ENCODE measurements around the gene STK10. TPM values are rescaled to one million over a fixed set of nuclear protein-coding genes. Genes with fewer than 3 reads are reported as not detected.
"Not testable (repeated sequence)": the region's sequence is repeated elsewhere in the genome, so short reads cannot be mapped to it uniquely, and the experiment has no call there.

STK10 gene
- total RNA-seq, 2 experiments from 2014 or later, result 98.2 to 104 TPM

GRCh38 chr5:172211676-172212075 lies 23.7 kb upstream of the STK10 start:
- Mint-ChIP-seq H3K4me1 (ENCODE audit: low read depth) (no peaks in the 10 kb centered on the region), H3K9me3 (no peaks in the 10 kb centered on the region), H3K4me3 (no peak overlapping the region), H3K27me3 (no peaks in the 10 kb centered on the region), H3K36me3 (peaks cover 9% of the 10 kb centered on the region), H3K27ac (no peak overlapping the region)
- ChIA-PET CTCF (interaction anchor here (1.4 kb wide), 1 partner anchor 23 kb away, joined by 7 read pairs; the partner anchor contains the start of gene STK10), POLR2A (no interaction called here)
- intact Hi-C loops (cut with micrococcal nuclease), result no loop called here
- DNase-seq, result no peak

- no peaks in the 10 kb centered on the region for H3K27me3 Mint-ChIP-seq
- no peak overlapping the region for H3K4me3 Mint-ChIP-seq
- peaks cover 9% of the 10 kb centered on the region for H3K36me3 Mint-ChIP-seq
- no peaks in the 10 kb centered on the region for H3K9me3 Mint-ChIP-seq
- no peak overlapping the region for H3K27ac Mint-ChIP-seq
- POLR2A ChIA-PET, result no interaction called here
- DNase-seq, result no peak
- intact Hi-C loops (cut with micrococcal nuclease), result no loop called here
- peaks cover 2% of the 10 kb centered on the region for H3K4me1 Mint-ChIP-seq (ENCODE audit: low read depth)
- CTCF ChIA-PET, result no interaction called here
Observed at GRCh38 chr5:172209714-172210113, 21.7 kb upstream of the STK10 start.

- ChIA-PET CTCF (no interaction called here), POLR2A (no interaction called here)
- no peak overlapping the region for H3K4me3 Mint-ChIP-seq
- H3K36me3 Mint-ChIP-seq, result peaks cover 9% of the 10 kb centered on the region
- H3K27ac Mint-ChIP-seq, result no peak overlapping the region
- no peaks in the 10 kb centered on the region for H3K27me3 Mint-ChIP-seq
- no peaks in the 10 kb centered on the region for H3K9me3 Mint-ChIP-seq
- peaks cover 2% of the 10 kb centered on the region for H3K4me1 Mint-ChIP-seq (ENCODE audit: low read depth)
- intact Hi-C loops (cut with micrococcal nuclease), result no loop called here
- no peak for DNase-seq
Observed at GRCh38 chr5:172207511-172207910, 19.5 kb upstream of the STK10 start.

- H3K27me3 Mint-ChIP-seq; POLR2A ChIA-PET; intact Hi-C loops (cut with micrococcal nuclease); H3K4me3 Mint-ChIP-seq; H3K9me3 Mint-ChIP-seq; H3K36me3 Mint-ChIP-seq; DNase-seq; CTCF ChIA-PET; H3K27ac Mint-ChIP-seq; H3K4me1 Mint-ChIP-seq (ENCODE audit: low read depth): not testable (repeated sequence)
Observed at GRCh38 chr5:172205984-172206383, 18.0 kb upstream of the STK10 start.

GRCh38 chr5:172200476-172200875 lies 12.5 kb upstream of the STK10 start:
- CTCF ChIA-PET, result interaction anchor here (1.9 kb wide), 1 partner anchor 12 kb away, joined by 6 read pairs; the partner anchor contains the start of gene STK10
- POLR2A ChIA-PET, result no interaction called here
- intact Hi-C loops (cut with micrococcal nuclease), result no loop called here
- Mint-ChIP-seq H3K36me3 (no peaks in the 10 kb centered on the region), H3K4me1 (ENCODE audit: low read depth) (no peaks in the 10 kb centered on the region), H3K27me3 (peaks cover 8% of the 10 kb centered on the region), H3K4me3 (no peak overlapping the region), H3K9me3 (no peaks in the 10 kb centered on the region), H3K27ac (no peak overlapping the region)
- no peak for DNase-seq

GRCh38 chr5:172199446-172199845 lies 11.4 kb upstream of the STK10 start:
- ChIA-PET CTCF (interaction anchor here (1.6 to 1.9 kb wide), 2 partner anchors 11 to 93 kb away, joined by 4 to 6 read pairs; partner anchors contain the start of gene STK10), POLR2A (no interaction called here)
- Mint-ChIP-seq H3K4me1 (ENCODE audit: low read depth) (no peaks in the 10 kb centered on the region), H3K27ac (no peak overlapping the region), H3K9me3 (no peaks in the 10 kb centered on the region), H3K27me3 (peaks cover 8% of the 10 kb centered on the region), H3K36me3 (no peaks in the 10 kb centered on the region), H3K4me3 (no peak overlapping the region)
- intact Hi-C loops (cut with micrococcal nuclease), result no loop called here
- DNase-seq, result no peak

- H3K4me1 Mint-ChIP-seq (ENCODE audit: low read depth); H3K36me3 Mint-ChIP-seq; H3K27me3 Mint-ChIP-seq; intact Hi-C loops (cut with micrococcal nuclease); DNase-seq; POLR2A ChIA-PET; H3K27ac Mint-ChIP-seq; H3K9me3 Mint-ChIP-seq; H3K4me3 Mint-ChIP-seq: not testable (repeated sequence)
- CTCF ChIA-PET, result interaction anchor here (1.7 kb wide), 1 partner anchor 10 kb away, joined by 5 read pairs; the partner anchor contains the start of gene STK10
Observed at GRCh38 chr5:172197775-172198174, 9.8 kb upstream of the STK10 start.

GRCh38 chr5:172194985-172195774 lies 7.2 kb upstream of the STK10 start:
- no peaks in the 10 kb centered on the region for H3K36me3 Mint-ChIP-seq
- no peak for DNase-seq
- CTCF ChIA-PET, result interaction anchor here (0.8 to 1.3 kb wide), 4 partner anchors 97 to 100 kb away, joined by 3 to 7 read pairs (median 4); no protein-coding TSS in a partner anchor
- intact Hi-C loops (cut with micrococcal nuclease), result no loop called here
- H3K4me3 Mint-ChIP-seq, result no peak overlapping the region
- peaks cover 8% of the 10 kb centered on the region for H3K27me3 Mint-ChIP-seq
- no peaks in the 10 kb centered on the region for H3K4me1 Mint-ChIP-seq (ENCODE audit: low read depth)
- no peaks in the 10 kb centered on the region for H3K9me3 Mint-ChIP-seq
- no peak overlapping the region for H3K27ac Mint-ChIP-seq
- POLR2A ChIA-PET, result no interaction called here

GRCh38 chr5:172193872-172194271 lies 5.8 kb upstream of the STK10 start, which contains the start of gene EFCAB9:
EFCAB9 (plus strand) TSS chr5:172194172; CDS start chr5:172194173, 1 bp downstream.
- Mint-ChIP-seq H3K36me3 (no peaks in the 10 kb centered on the region), H3K9me3 (no peaks in the 10 kb centered on the region), H3K27ac (no peak within 1 kb of the TSS), H3K4me3 (no peak within 1 kb of the TSS), H3K27me3 (peaks cover 5% of the 10 kb centered on the region), H3K4me1 (ENCODE audit: low read depth) (no peaks in the 10 kb centered on the region)
- ChIA-PET CTCF (interaction anchor here (1.2 to 10.9 kb wide), 2 partner anchors 89 to 100 kb away, joined by 7 to 142 read pairs; no protein-coding TSS in a partner anchor), POLR2A (no interaction called here)
- intact Hi-C loops (cut with micrococcal nuclease), result no loop called here
- no peak for DNase-seq

GRCh38 chr5:172189693-172190296 lies 1.8 kb upstream of the STK10 start:
- CTCF ChIA-PET, result interaction anchor here (0.8 to 10.9 kb wide), 18 partner anchors 11 to 278 kb away, joined by 3 to 142 read pairs (median 10); partner anchors contain the start of gene UBTD2
- intact Hi-C loops (cut with micrococcal nuclease), result loop anchor here (5.0 to 10.0 kb wide), 5 partner anchors 282 to 1425 kb away; partner anchors contain the start of genes BOD1, CREBRF and NPM1
- POLR2A ChIA-PET, result no interaction called here
- Mint-ChIP-seq H3K4me1 (ENCODE audit: low read depth) (peaks cover 10% of the 10 kb centered on the region), H3K9me3 (no peaks in the 10 kb centered on the region), H3K36me3 (peaks cover 14% of the 10 kb centered on the region), H3K27ac (no peak overlapping the region), H3K4me3 (no peak overlapping the region), H3K27me3 (no peaks in the 10 kb centered on the region)
- no peak for DNase-seq

GRCh38 chr5:172188893-172189692 lies 1.1 kb upstream of the STK10 start:
- H3K4me1 Mint-ChIP-seq (ENCODE audit: low read depth), result peaks cover 16% of the 10 kb centered on the region
- DNase-seq, result no peak
- H3K27me3 Mint-ChIP-seq, result no peaks in the 10 kb centered on the region
- intact Hi-C loops (cut with micrococcal nuclease), result loop anchor here (1.0 to 10.0 kb wide), 12 partner anchors 10 to 1426 kb away; partner anchors contain the start of genes BOD1, CREBRF, FBXW11 and NPM1
- POLR2A ChIA-PET, result interaction anchor here (0.7 to 6.8 kb wide), 9 partner anchors 13 to 182 kb away, joined by 3 to 166 read pairs (median 4); partner anchors contain the start of gene FBXW11
- CTCF ChIA-PET, result interaction anchor here (0.6 to 10.9 kb wide), 40 partner anchors 10 to 282 kb away, joined by 3 to 142 read pairs (median 6); partner anchors contain the start of genes FBXW11 and UBTD2
- H3K9me3 Mint-ChIP-seq, result no peaks in the 10 kb centered on the region
- no peak overlapping the region for H3K27ac Mint-ChIP-seq
- H3K4me3 Mint-ChIP-seq, result no peak overlapping the region
- H3K36me3 Mint-ChIP-seq, result peaks cover 18% of the 10 kb centered on the region
